WERI-Rb-1 (cell line): ENCODE results near the gene TSR2.
A peak's percentile ranks its signal among the peaks of the same experiment; 100 is the strongest.

Experiments used
- DNase-seq: peaks from one replicate; pipeline ENCODE4 v3.0.0-alpha.2; 2020
- H3K27ac ChIP-seq: fragments of 250-450 bp; sonication (Bioruptor Pico); 2 replicates; pipeline ENCODE4 v1.5.1; 2020; ENCODE audit warnings: mild to moderate bottlenecking, moderate library complexity
- H3K27me3 ChIP-seq: fragments of 250-450 bp; sonication (Bioruptor Pico); 2 replicates; pipeline ENCODE4 v1.5.1; 2021; ENCODE audit warnings: mild to moderate bottlenecking, low read depth, moderate library complexity; ENCODE audit not compliant: insufficient read depth, severe bottlenecking
- H3K36me3 ChIP-seq: fragments of 250-450 bp; sonication (Bioruptor Pico); 2 replicates; pipeline ENCODE4 v1.5.1; 2020; ENCODE audit warnings: mild to moderate bottlenecking, moderate library complexity
- H3K4me3 ChIP-seq: 2 replicates; pipeline ENCODE4 v1.5.1; 2011; ENCODE audit warnings: low read depth, mild to moderate bottlenecking, control low read depth, low read length
- H3K9me3 ChIP-seq: fragments of 250-450 bp; sonication (Bioruptor Pico); 2 replicates; pipeline ENCODE4 v1.5.1; 2021; ENCODE audit warnings: mild to moderate bottlenecking, moderate library complexity; ENCODE audit not compliant: severe bottlenecking
- CTCF ChIP-seq: IDR thresholded peaks from 2 replicates; pipeline ENCODE4 v1.5.1; 2011; ENCODE audit warnings: low read depth, mild to moderate bottlenecking, control low read depth, inconsistent platforms, low read length

The TSR2 gene

GRCh38 chrX:54494166-54494988 lies 54.2 kb downstream of the TSR2 start:
- DNase-seq = no peak
- H3K36me3 ChIP-seq = no peaks in the 10 kb centered on the region
- TF ChIP-seq CTCF = no peak
- peaks cover 4% of the 10 kb centered on the region for H3K9me3 ChIP-seq
- peak overlapping the region; percentile 78; the same call in 1 of the 2 replicates for H3K27ac ChIP-seq
- H3K4me3 ChIP-seq = peak overlapping the region; percentile 57
- peaks cover 3% of the 10 kb centered on the region for H3K27me3 ChIP-seq
